ENCODE results near the gene UTP14A. TPM values are rescaled to one million over a fixed set of nuclear protein-coding genes. Genes with fewer than 3 reads are reported as not detected.

Gene UTP14A
- total RNA-seq, 1 experiment from 2014 or later: 20.2 TPM

- no peak overlapping the region for H3K9ac ChIP-seq (ENCODE audit: low read length)
- ChIA-PET POLR2A (ENCODE audit: unreplicated experiment) (no interaction called here), CTCF (no interaction called here)
- peak overlapping the region; percentile 57; the same call in 1 of the 2 replicates for H2AFZ ChIP-seq (ENCODE audit: low read length)
- H3K9me3 ChIP-seq (ENCODE audit: low read length): no peaks in the 10 kb centered on the region
- H3K27me3 ChIP-seq (ENCODE audit: low read length): no peaks in the 10 kb centered on the region
- no peak for DNase-seq
- peak; percentile 35 for ATAC-seq
- intact Hi-C loops (cut with micrococcal nuclease): no loop called here
- no peaks in the 10 kb centered on the region for H3K9me2 ChIP-seq (replicated peaks; ENCODE audit: low read length)
- peak overlapping the region; percentile 48 for H3K27ac ChIP-seq (ENCODE audit: low read length)
- no peaks in the 10 kb centered on the region for H3K79me2 ChIP-seq (ENCODE audit: low read length)
- H3K4me1 ChIP-seq (ENCODE audit: insufficient read depth, low read length): peaks cover 17% of the 10 kb centered on the region
- H3K36me3 ChIP-seq (ENCODE audit: low read depth, low read length): no peaks in the 10 kb centered on the region
- peak overlapping the region; percentile 62; the same call in 1 of the 2 replicates for H3K4me2 ChIP-seq (ENCODE audit: low read length)
- no peak overlapping the region for H3K4me3 ChIP-seq (ENCODE audit: low read length)
- H3F3A ChIP-seq (ENCODE audit: low read length, unreplicated experiment): no peaks in the 10 kb centered on the region
- TF ChIP-seq EZH2 (IDR thresholded peaks at IDR 0.05; ENCODE audit: low read length, unreplicated experiment) (no peak), CTCF (conservative IDR thresholded peaks at IDR 0.05; ENCODE audit: low read depth, low read length) (no peak), EZH2phosphoT487 (IDR thresholded peaks at IDR 0.05; ENCODE audit: borderline replicate concordance, low read length) (no peak)
- no TSS peak for BruUV-seq (replicated peaks)
- no peaks in the 10 kb centered on the region for H4K20me1 ChIP-seq (ENCODE audit: low read length)
Measured at GRCh38 chrX:129877401-129877800, 28.6 kb upstream of the UTP14A start.

GRCh38 chrX:129900054-129900453 lies 5.9 kb upstream of the UTP14A start:
- no peaks in the 10 kb centered on the region for H3K9me2 ChIP-seq (replicated peaks; ENCODE audit: low read length)
- ChIA-PET POLR2A (ENCODE audit: unreplicated experiment) (no interaction called here), CTCF (no interaction called here)
- H3K27ac ChIP-seq (ENCODE audit: low read length): no peak overlapping the region
- H3F3A ChIP-seq (ENCODE audit: low read length, unreplicated experiment): no peaks in the 10 kb centered on the region
- no peaks in the 10 kb centered on the region for H3K9me3 ChIP-seq (ENCODE audit: low read length)
- H3K4me2 ChIP-seq (ENCODE audit: low read length): no peak overlapping the region
- DNase-seq (no peak), ATAC-seq (no peak)
- no peak for TF ChIP-seq EZH2phosphoT487 (IDR thresholded peaks at IDR 0.05; ENCODE audit: borderline replicate concordance, low read length)
- TF ChIP-seq EZH2 (IDR thresholded peaks at IDR 0.05; ENCODE audit: low read length, unreplicated experiment): no peak
- no peak for TF ChIP-seq CTCF (conservative IDR thresholded peaks at IDR 0.05; ENCODE audit: low read depth, low read length)
- no peaks in the 10 kb centered on the region for H3K4me1 ChIP-seq (ENCODE audit: insufficient read depth, low read length)
- H3K4me3 ChIP-seq (ENCODE audit: low read length): no peak overlapping the region
- H4K20me1 ChIP-seq (ENCODE audit: low read length): no peaks in the 10 kb centered on the region
- H3K36me3 ChIP-seq (ENCODE audit: low read depth, low read length): no peaks in the 10 kb centered on the region
- intact Hi-C loops (cut with micrococcal nuclease): loop anchor here (10.0 kb wide), 1 partner anchor 295 kb away; no protein-coding TSS in a partner anchor
- H2AFZ ChIP-seq (ENCODE audit: low read length): no peak overlapping the region
- H3K79me2 ChIP-seq (ENCODE audit: low read length): no peaks in the 10 kb centered on the region
- no TSS peak for BruUV-seq (replicated peaks)
- no peaks in the 10 kb centered on the region for H3K27me3 ChIP-seq (ENCODE audit: low read length)
- H3K9ac ChIP-seq (ENCODE audit: low read length): no peak overlapping the region

- BruUV-seq (replicated peaks): no TSS peak
- Histone ChIP-seq H3K9me2 (replicated peaks; ENCODE audit: low read length) (no peaks in the 10 kb centered on the region), H3K9ac (ENCODE audit: low read length) (no peak overlapping the region), H3K4me2 (ENCODE audit: low read length) (no peak overlapping the region), H2AFZ (ENCODE audit: low read length) (no peak overlapping the region), H3K36me3 (ENCODE audit: low read depth, low read length) (peaks cover 35% of the 10 kb centered on the region), H3K4me1 (ENCODE audit: insufficient read depth, low read length) (peaks cover 22% of the 10 kb centered on the region), H4K20me1 (ENCODE audit: low read length) (no peaks in the 10 kb centered on the region), H3K27ac (ENCODE audit: low read length) (no peak overlapping the region), H3F3A (ENCODE audit: low read length, unreplicated experiment) (no peaks in the 10 kb centered on the region), H3K4me3 (ENCODE audit: low read length) (no peak overlapping the region), H3K9me3 (ENCODE audit: low read length) (no peaks in the 10 kb centered on the region), H3K27me3 (ENCODE audit: low read length) (no peaks in the 10 kb centered on the region), H3K79me2 (ENCODE audit: low read length) (peaks cover 31% of the 10 kb centered on the region)
- no peak for TF ChIP-seq EZH2 (IDR thresholded peaks at IDR 0.05; ENCODE audit: low read length, unreplicated experiment)
- TF ChIP-seq EZH2phosphoT487 (IDR thresholded peaks at IDR 0.05; ENCODE audit: borderline replicate concordance, low read length): no peak
- TF ChIP-seq CTCF (conservative IDR thresholded peaks at IDR 0.05; ENCODE audit: low read depth, low read length): no peak
- CTCF ChIA-PET: no interaction called here
- intact Hi-C loops (cut with micrococcal nuclease): loop anchor here (5.0 to 10.0 kb wide), 2 partner anchors 66 to 304 kb away; partner anchors contain the start of gene ZDHHC9
- ATAC-seq (peak; percentile 23; the same call in 1 of the 2 replicates), DNase-seq (peak; percentile 74)
- POLR2A ChIA-PET (ENCODE audit: unreplicated experiment): no interaction called here
Measured at GRCh38 chrX:129908636-129909035, 2.7 kb downstream of the UTP14A start.
